Measurements from ENCODE around the gene C14orf180.

The C14orf180 gene

DNA sequence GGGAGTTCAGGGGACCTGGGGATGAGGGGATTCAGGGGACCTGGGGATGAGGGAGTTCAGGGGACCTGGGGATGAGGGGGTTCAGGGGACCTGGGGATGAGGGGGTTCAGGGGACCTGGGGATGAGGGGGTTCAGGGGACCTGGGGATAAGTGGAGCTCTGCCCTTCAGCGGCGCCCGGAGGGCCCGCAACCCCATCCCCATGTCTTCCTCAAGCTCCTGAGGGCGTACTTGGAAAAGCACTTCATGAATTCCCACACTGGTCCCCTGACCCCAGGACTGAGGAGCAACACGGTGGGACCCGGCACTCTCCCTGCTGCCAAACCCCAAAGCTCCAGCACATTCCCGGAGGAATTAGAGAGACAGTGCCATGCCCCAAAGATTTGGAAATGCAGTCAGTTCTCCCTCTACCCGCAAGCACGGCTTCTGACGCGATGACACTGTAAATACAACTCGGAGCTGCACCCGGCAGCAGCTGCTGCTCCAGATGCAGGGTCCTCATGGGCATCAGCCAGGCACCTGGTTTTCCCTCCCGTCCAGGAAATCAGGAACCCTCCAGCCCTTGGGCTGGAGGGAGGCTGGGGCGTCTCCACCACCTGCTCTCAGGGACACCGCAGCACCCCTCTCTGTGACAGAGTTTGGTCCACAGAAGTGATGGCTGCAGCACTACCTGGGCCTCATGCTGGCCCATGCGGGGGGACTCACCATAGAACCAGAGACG is 32.8 kb upstream of the C14orf180 start:
- DNase-seq (ENCODE audit: low read depth in 2 of 2), result no peak

DNA sequence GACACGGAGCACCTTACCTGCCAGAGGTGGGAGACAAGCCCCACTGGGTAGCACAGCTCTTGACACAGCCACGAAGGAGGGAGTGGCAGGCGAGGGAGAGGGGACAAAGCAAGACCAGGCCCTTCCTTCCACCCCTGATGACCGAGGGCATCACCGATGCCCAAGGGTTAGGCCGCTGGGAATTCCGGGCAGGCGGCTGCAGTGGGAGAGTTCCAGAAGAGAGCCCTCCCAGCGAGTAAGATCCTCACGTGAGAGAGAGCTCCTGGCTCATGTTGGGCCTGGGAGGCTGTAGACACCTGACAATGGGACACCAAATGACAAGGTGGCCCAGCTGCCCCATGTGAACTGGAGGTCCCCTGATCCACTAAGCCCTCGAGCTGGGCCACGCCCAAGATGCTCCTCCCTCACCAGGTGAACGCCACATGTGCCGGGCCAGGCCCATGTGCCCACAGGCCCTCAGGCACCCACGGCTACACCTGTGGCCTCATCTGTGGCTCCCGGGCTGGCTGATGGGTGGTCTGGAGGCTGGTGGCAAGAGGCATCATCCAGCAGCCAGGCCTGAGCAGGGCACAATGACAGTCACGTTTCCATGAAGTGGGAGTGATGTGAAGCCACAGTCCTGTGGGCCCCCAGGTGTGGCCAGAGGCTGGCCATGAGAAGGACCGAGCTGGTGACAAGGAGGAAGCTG is 32.1 kb upstream of the C14orf180 start:
- no peak for DNase-seq (ENCODE audit: low read depth in 2 of 2)
- H3K4me3 ChIP-seq (replicated peaks in 1 of 2; ENCODE audit: low read depth in 2 of 2, low read length in 2 of 2), result no peak overlapping the region
- TF ChIP-seq, protein P1, sequence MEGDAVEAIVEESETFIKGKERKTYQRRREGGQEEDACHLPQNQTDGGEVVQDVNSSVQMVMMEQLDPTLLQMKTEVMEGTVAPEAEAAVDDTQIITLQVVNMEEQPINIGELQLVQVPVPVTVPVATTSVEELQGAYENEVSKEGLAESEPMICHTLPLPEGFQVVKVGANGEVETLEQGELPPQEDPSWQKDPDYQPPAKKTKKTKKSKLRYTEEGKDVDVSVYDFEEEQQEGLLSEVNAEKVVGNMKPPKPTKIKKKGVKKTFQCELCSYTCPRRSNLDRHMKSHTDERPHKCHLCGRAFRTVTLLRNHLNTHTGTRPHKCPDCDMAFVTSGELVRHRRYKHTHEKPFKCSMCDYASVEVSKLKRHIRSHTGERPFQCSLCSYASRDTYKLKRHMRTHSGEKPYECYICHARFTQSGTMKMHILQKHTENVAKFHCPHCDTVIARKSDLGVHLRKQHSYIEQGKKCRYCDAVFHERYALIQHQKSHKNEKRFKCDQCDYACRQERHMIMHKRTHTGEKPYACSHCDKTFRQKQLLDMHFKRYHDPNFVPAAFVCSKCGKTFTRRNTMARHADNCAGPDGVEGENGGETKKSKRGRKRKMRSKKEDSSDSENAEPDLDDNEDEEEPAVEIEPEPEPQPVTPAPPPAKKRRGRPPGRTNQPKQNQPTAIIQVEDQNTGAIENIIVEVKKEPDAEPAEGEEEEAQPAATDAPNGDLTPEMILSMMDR (IDR thresholded peaks at IDR 0.05; ENCODE audit: low read depth, low read length), result no peak

More for the DNA sequence above, 32.8 kb upstream of the C14orf180 start:
- TF ChIP-seq, protein P1 (IDR thresholded peaks at IDR 0.05; ENCODE audit: low read depth, low read length), result no peak
- H3K4me3 ChIP-seq (replicated peaks in 1 of 2; ENCODE audit: low read depth in 2 of 2, low read length in 2 of 2), result no peak overlapping the region

DNA sequence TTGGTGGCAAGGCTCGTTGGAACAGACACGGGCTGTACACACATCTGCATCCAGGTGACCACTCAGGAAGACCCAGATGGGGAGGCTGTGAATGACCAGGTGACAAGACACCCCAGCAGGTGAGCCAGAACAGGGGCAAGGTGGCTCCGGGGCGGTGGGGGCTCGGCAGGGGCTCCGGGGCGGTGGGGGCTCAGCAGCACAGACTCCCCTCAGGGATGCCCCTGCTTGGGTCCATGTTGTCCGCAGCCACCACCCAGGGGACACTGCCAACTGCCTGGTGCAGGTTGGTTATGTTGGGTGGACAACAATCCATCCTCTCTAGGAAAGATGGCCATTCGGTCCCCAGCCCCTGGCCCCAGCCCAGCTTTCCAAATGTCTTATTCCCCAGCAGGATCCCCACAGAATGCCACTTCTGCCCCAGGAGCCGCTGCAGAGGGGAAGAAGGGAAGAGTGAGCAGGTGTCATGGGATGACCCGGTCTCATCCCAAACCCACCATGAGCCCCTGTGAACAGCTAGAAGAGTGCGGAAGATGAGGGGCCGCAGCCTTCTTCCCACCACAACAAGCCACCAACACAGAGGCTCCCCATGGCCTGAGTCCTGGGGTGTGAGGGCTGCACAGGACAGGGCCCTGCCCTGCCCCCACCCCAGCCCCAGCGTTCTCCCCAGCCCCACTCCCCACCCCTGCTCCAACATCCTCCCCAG is 31.4 kb upstream of the C14orf180 start:
- no peak overlapping the region for H3K4me3 ChIP-seq (replicated peaks in 1 of 2; ENCODE audit: low read depth in 2 of 2, low read length in 2 of 2)
- no peak for DNase-seq (ENCODE audit: low read depth in 2 of 2)
- TF ChIP-seq, protein P1 (IDR thresholded peaks at IDR 0.05; ENCODE audit: low read depth, low read length), result no peak

DNA sequence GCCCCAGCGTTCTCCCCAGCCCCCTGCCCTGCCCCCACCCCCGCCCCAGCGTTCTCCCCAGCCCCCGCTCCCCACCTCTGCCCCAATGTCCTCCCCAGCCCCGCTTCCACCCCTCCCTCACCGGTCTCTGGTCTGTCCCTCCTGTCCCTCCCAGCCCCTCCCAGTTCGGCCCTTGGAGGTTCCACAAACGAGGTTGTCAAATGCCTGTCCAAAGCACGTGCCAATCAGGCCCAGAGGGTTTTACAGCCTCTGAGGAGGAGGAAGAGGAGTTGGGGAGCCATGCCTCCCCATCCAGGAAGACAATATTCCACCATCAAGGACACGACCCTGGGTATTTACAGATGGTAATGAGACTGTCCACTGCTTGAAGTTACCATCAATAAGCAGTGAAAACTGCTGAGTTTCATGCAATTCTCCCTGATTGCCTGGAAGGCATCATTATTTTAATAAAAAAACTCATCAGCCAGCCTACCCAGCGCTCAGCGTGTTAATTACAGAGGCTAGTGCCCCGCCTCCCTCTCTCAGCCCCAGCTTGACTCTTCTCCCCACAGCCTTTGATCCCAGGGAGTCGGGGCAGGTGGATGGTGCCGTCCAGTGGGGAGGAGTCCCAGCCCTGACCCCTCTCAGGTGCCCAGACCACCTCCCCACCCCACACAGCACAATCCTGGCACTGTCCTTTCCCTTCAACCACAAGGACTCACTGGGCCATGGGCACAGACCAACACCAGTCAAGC is 30.6 kb upstream of the C14orf180 start:
- DNase-seq (ENCODE audit: low read depth in 2 of 2), result no peak
- H3K4me3 ChIP-seq (replicated peaks in 1 of 2; ENCODE audit: low read depth in 2 of 2, low read length in 2 of 2), result no peak overlapping the region
- TF ChIP-seq, protein P1 (IDR thresholded peaks at IDR 0.05; ENCODE audit: low read depth, low read length), result no peak

DNA sequence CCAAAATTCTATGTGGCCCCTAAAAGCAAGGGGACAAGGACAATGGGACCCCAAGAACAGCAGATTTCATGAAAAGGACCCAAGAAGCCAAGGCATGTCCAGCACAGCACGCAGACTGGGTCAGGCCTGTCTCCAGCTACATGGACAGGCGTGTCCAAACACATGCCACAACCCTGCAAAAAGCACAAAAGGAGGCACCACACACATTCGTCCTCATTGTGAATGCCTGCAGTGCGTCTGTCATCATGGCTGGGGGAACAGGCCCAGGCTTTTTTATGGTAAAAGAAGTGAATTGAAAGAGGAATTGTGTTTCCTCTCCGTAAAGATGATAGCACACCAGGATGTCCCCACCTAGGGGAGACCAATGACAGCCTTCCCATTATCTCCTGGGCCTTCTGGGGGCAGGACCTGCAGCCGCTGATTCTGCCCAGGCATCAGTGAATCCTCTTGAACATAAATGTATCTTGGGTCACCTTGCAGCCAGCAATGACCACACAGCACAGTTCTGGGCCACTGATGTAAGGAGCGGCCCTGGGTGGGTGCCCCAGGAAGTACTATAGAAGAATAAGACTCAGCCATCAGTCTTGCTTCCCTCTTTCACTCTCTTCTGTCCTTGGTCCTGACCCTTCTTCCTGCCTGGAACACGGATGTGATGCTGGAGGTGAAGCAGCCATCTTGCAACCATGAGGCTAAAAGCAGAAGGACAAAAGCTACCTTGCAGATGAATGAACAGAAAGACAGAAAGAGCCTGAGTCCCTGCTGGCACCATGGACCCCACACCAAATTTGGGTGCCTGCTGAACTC is 29.8 kb upstream of the C14orf180 start:
- no peak for DNase-seq (ENCODE audit: low read depth in 2 of 2)
- H3K4me3 ChIP-seq (replicated peaks in 1 of 2; ENCODE audit: low read depth in 2 of 2, low read length in 2 of 2), result no peak overlapping the region
- TF ChIP-seq, protein P1 (IDR thresholded peaks at IDR 0.05; ENCODE audit: low read depth, low read length), result no peak

Measured in cardiac fibroblast (primary cell).